Right lobe of liver (tissue), 4 donors: ENCODE data around the gene HSPA4.

Experiments used
- POLR2A ChIP-seq: fragments of 450-650 bp; IDR thresholded peaks from one replicate; pipeline ENCODE4 v1.6.1; 2017; ENCODE audit warnings: antibody characterized with exemption, mild to moderate bottlenecking
- TF ChIP-seq, protein P1 (sequence below), 4 donors: fragments of 200-600 bp in 3 of 4; fragments of 450-650 bp in 1 of 4; IDR thresholded peaks; one replicate each; pipeline versions ENCODE4 v1.5.1 to v1.8.0; 2016 to 2022; ENCODE audit warnings: antibody characterized with exemption in 4 of 4, mild to moderate bottlenecking in 2 of 4
- donor health status: DM: no; HTN: no; CAD: no.
- donor health status: DM: no; HTN: no; CAD: no.
- donor health status: DM: no; HTN: yes; CAD: no.

DNA sequence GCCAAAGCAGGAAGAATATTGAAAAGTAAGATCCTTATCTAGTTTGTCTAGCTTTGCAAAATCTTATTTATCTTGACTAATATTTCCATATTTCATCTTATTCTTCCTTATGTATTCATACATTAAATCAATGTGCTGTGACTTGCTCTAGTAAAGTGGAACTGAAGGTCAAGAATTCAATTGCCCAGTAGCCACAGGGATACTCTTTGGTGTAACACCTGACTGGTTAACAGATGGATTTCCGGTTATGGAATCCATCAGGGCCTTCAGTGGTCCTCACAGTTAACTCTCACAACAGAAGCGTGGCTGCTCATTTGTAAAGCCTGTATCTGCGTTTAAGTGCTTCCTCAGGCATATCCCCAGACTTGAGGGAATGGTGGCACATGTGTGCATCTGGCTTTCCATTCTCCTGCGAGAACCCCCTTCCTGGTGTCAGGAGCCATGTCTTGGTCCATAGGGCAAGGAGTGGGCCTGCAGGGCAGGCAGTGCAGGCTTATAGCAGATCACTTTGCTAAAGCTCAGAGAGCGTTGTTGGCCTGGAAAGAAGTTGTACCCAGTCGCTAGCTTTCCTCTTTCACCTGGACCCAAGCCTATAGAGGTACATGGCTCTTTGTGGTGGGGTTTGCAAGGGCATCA lies 99.2 kb downstream of the HSPA4 start:
- TF ChIP-seq, protein P1, sequence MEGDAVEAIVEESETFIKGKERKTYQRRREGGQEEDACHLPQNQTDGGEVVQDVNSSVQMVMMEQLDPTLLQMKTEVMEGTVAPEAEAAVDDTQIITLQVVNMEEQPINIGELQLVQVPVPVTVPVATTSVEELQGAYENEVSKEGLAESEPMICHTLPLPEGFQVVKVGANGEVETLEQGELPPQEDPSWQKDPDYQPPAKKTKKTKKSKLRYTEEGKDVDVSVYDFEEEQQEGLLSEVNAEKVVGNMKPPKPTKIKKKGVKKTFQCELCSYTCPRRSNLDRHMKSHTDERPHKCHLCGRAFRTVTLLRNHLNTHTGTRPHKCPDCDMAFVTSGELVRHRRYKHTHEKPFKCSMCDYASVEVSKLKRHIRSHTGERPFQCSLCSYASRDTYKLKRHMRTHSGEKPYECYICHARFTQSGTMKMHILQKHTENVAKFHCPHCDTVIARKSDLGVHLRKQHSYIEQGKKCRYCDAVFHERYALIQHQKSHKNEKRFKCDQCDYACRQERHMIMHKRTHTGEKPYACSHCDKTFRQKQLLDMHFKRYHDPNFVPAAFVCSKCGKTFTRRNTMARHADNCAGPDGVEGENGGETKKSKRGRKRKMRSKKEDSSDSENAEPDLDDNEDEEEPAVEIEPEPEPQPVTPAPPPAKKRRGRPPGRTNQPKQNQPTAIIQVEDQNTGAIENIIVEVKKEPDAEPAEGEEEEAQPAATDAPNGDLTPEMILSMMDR (IDR thresholded peaks at IDR 0.05): no peak
- TF ChIP-seq POLR2A: no peak
